Neural cell (in vitro differentiated cells): ENCODE measurements around the gene TTLL4. TPM values are rescaled to one million over a fixed set of nuclear protein-coding genes. Genes with fewer than 3 reads are reported as not detected.

Experiments
- polyA plus RNA-seq: library from polyadenylated mRNA; depleted of rRNA; stranded (reverse); fragments of >200 nt; gene quantifications from 2 replicates; pipeline ENCODE4 v1.2.3, GENCODE V29; 2014

TTLL4 gene
- polyA plus RNA-seq, 1 donor from 2014 or later = 5.3 TPM

Other genes with a start within 250 kb of the TTLL4 start
- gene USP37, start 142.5 kb upstream of the TTLL4 start, polyA plus RNA-seq = 16.5 and 20.2 TPM in 2 replicates
- 72.1 and 94.7 TPM in 2 replicates for gene CNOT9, start 142.0 kb upstream of the TTLL4 start, polyA plus RNA-seq
- 4.9 and 9.3 TPM in 2 replicates for gene PLCD4, start 102.9 kb upstream of the TTLL4 start, polyA plus RNA-seq
- gene ZNF142, start 51.2 kb upstream of the TTLL4 start, polyA plus RNA-seq = 4.8 and 6.4 TPM in 2 replicates
- gene BCS1L, start 51.2 kb upstream of the TTLL4 start, polyA plus RNA-seq = 75.8 and 98.0 TPM in 2 replicates
- 86.0 and 107 TPM in 2 replicates for gene RNF25, start 38.8 kb upstream of the TTLL4 start, polyA plus RNA-seq
- 61.5 and 69.7 TPM in 2 replicates for gene STK36, start 38.7 kb upstream of the TTLL4 start, polyA plus RNA-seq
- gene CYP27A1, start 71.3 kb downstream of the TTLL4 start, polyA plus RNA-seq = 0.90 TPM in 1 of 2 replicates, not detected in the other
- gene PRKAG3, start 121.0 kb downstream of the TTLL4 start, polyA plus RNA-seq = not detected in 2 replicates
- not detected in 2 replicates for gene WNT6, start 149.0 kb downstream of the TTLL4 start, polyA plus RNA-seq
- gene WNT10A, start 170.0 kb downstream of the TTLL4 start, polyA plus RNA-seq = 0.14 and 0.20 TPM in 2 replicates
- 2.0 and 3.1 TPM in 2 replicates for gene CDK5R2, start 248.8 kb downstream of the TTLL4 start, polyA plus RNA-seq